Endodermal cell (in vitro differentiated cells): Measurements from ENCODE around the gene FBXW11. TPM values are rescaled to one million over a fixed set of nuclear protein-coding genes. Genes with fewer than 3 reads are reported as not detected.

ENCODE experiments used
- DNase-seq: peaks from one replicate; pipeline ENCODE4 v3.0.0-alpha.2; 2017
- H3K27ac ChIP-seq: 2 replicates; pipeline ENCODE4 v1.5.1; 2013; ENCODE audit warnings: mild to moderate bottlenecking, low read depth, low read length, moderate library complexity
- H3K27me3 ChIP-seq: 2 replicates; pipeline ENCODE4 v1.6.1; 2013; ENCODE audit warnings: mild to moderate bottlenecking, low read length, moderate library complexity; ENCODE audit not compliant: insufficient read depth, control insufficient read depth, poor library complexity, severe bottlenecking
- H3K36me3 ChIP-seq: 2 replicates; pipeline ENCODE4 v1.7.0; 2013; ENCODE audit warnings: mild to moderate bottlenecking, low read length, moderate library complexity; ENCODE audit not compliant: control insufficient read depth, insufficient read depth
- H3K4me1 ChIP-seq: one replicate; pipeline ENCODE4 v1.7.0; 2013; ENCODE audit warnings: low read length; ENCODE audit not compliant: control insufficient read depth, insufficient read depth
- H3K4me3 ChIP-seq: 2 replicates; pipeline ENCODE4 v1.5.1; 2013; ENCODE audit warnings: mild to moderate bottlenecking, low read length, moderate library complexity
- H3K9ac ChIP-seq: 2 replicates; pipeline ENCODE4 v1.6.1; 2013; ENCODE audit warnings: mild to moderate bottlenecking, low read length, moderate library complexity; ENCODE audit not compliant: poor library complexity, severe bottlenecking; ENCODE audit errors: extremely low read depth
- H3K9me3 ChIP-seq: 2 replicates; pipeline ENCODE4 v1.6.1; 2013; ENCODE audit warnings: mild to moderate bottlenecking, low read length, moderate library complexity; ENCODE audit not compliant: control insufficient read depth
- H3K27ac Mint-ChIP-seq: 2 replicates; pipeline ENCODE4 v1.8.0; 2020; ENCODE audit warnings: mixed read lengths
- H3K27me3 Mint-ChIP-seq: 2 replicates; pipeline ENCODE4 v1.8.0; 2021; ENCODE audit warnings: mild to moderate bottlenecking, mixed read lengths; ENCODE audit not compliant: insufficient read depth
- H3K36me3 Mint-ChIP-seq: 2 replicates; pipeline ENCODE4 v1.8.0; 2020; ENCODE audit warnings: low read depth, mixed read lengths
- H3K4me1 Mint-ChIP-seq: 2 replicates; pipeline ENCODE4 v1.8.0; 2020; ENCODE audit warnings: mixed read lengths
- H3K4me3 Mint-ChIP-seq: 2 replicates; pipeline ENCODE4 v1.8.0; 2020; ENCODE audit warnings: mild to moderate bottlenecking, moderate library complexity, mixed read lengths
- H3K9me3 Mint-ChIP-seq: 2 replicates; pipeline ENCODE4 v1.8.0; 2020; ENCODE audit warnings: mild to moderate bottlenecking, mixed read lengths
- CTCF ChIP-seq: fragments of 200-600 bp; sonication (generic); conservative IDR thresholded peaks from 2 replicates; pipeline ENCODE4 v1.5.0; 2021; ENCODE audit warnings: antibody characterized with exemption, mild to moderate bottlenecking
- WGBS, 2 experiments: methylation state at CpG; one replicate each; pipeline versions ENCODE4 v1.1.5 to v1.1.7; 2013; ENCODE audit warnings: missing lambda C conversion rate in 2 of 2, mixed read lengths in 1 of 2; ENCODE audit not compliant: insufficient coverage in 1 of 2, insufficient read length in 1 of 2; 5-methylcytosine and 5-hydroxymethylcytosine counted together
- total RNA-seq, 2 donors: library from RNA; stranded (reverse); fragmentation: NEBNext Ultra II Directional in 1 of 2; extraction: Animal tissue kit (Norgen Biotek cat#: 25700) in 1 of 2; gene quantifications; 2 replicates in 1 of 2; 3 replicates in 1 of 2; pipeline ENCODE4 v1.2.1, GENCODE V29; 2021

The FBXW11 gene
- total RNA-seq, 2 donors from 2014 or later: 42.2 to 49.4 TPM

GRCh38 chr5:171857489-171857876 lies 149.0 kb downstream of the FBXW11 start:
- DNase-seq: peak; percentile 92
- Histone ChIP-seq H3K9ac (no peak overlapping the region), H3K27me3 (no peaks in the 10 kb centered on the region), H3K36me3 (peaks cover 8% of the 10 kb centered on the region), H3K4me1 (peaks cover 3% of the 10 kb centered on the region), H3K27ac (peak overlapping the region; percentile 78), H3K4me3 (no peak overlapping the region), H3K9me3 (no peaks in the 10 kb centered on the region)
- no peaks in the 10 kb centered on the region for H3K9me3 Mint-ChIP-seq
- H3K27ac Mint-ChIP-seq: peak overlapping the region; percentile 82
- peaks cover 25% of the 10 kb centered on the region for H3K36me3 Mint-ChIP-seq
- peaks cover 19% of the 10 kb centered on the region for H3K4me1 Mint-ChIP-seq
- H3K27me3 Mint-ChIP-seq: no peaks in the 10 kb centered on the region
- 55 to 63% methylated on average over 5 to 12 of the region's 12 CpGs for WGBS, 2 experiments
- TF ChIP-seq CTCF: no peak
- H3K4me3 Mint-ChIP-seq: no peak overlapping the region

- no peak for TF ChIP-seq CTCF
- H3K27ac Mint-ChIP-seq: peak overlapping the region; percentile 26
Measured at GRCh38 chr5:171855798-171856763, 150.4 kb downstream of the FBXW11 start.

GRCh38 chr5:171855265-171855664 lies 151.2 kb downstream of the FBXW11 start:
- Mint-ChIP-seq H3K27ac (no peak overlapping the region), H3K36me3 (peaks cover 23% of the 10 kb centered on the region), H3K27me3 (no peaks in the 10 kb centered on the region), H3K4me3 (no peak overlapping the region), H3K4me1 (peaks cover 22% of the 10 kb centered on the region), H3K9me3 (no peaks in the 10 kb centered on the region)
- H3K36me3 ChIP-seq: peaks cover under 1% of the 10 kb centered on the region
- H3K9me3 ChIP-seq: no peaks in the 10 kb centered on the region
- TF ChIP-seq CTCF: no peak
- peaks cover 3% of the 10 kb centered on the region for H3K4me1 ChIP-seq
- no peak overlapping the region for H3K9ac ChIP-seq
- WGBS, 2 experiments: 83 to 95% methylated on average over 2 to 3 of the region's 3 CpGs
- H3K4me3 ChIP-seq: no peak overlapping the region
- DNase-seq: no peak
- H3K27me3 ChIP-seq: no peaks in the 10 kb centered on the region
- H3K27ac ChIP-seq: no peak overlapping the region

More at GRCh38 chr5:171855798-171856763, 150.4 kb downstream of the FBXW11 start:
- no peaks in the 10 kb centered on the region for H3K9me3 ChIP-seq
- no peak overlapping the region for H3K4me3 ChIP-seq
- Mint-ChIP-seq H3K9me3 (no peaks in the 10 kb centered on the region), H3K4me3 (no peak overlapping the region), H3K4me1 (peaks cover 16% of the 10 kb centered on the region), H3K36me3 (peaks cover 29% of the 10 kb centered on the region), H3K27me3 (no peaks in the 10 kb centered on the region)
- peaks cover 3% of the 10 kb centered on the region for H3K4me1 ChIP-seq
- H3K36me3 ChIP-seq: peaks cover 8% of the 10 kb centered on the region
- H3K27me3 ChIP-seq: no peaks in the 10 kb centered on the region
- no peak overlapping the region for H3K9ac ChIP-seq
- WGBS, 2 experiments: 90 to 96% methylated on average over 11 to 17 of the region's 17 CpGs
- no peak for DNase-seq
- no peak overlapping the region for H3K27ac ChIP-seq
